GM12892 (cell line): Measurements from ENCODE around the gene AP3S2.
"Not testable (repeated sequence)": the region's sequence is repeated elsewhere in the genome, so short reads cannot be mapped to it uniquely, and the experiment has no call there.

Experiments used
- DNase-seq: peaks from one replicate; pipeline ENCODE4 v3.0.0; 2011; ENCODE audit not compliant: insufficient read length
- FAIRE-seq: peaks from 2 replicates; lab custom pipeline; 2011; peaks lifted over from hg19 to GRCh38; lab: Jason Lieb, UNC
- POLR2A ChIP-seq: IDR thresholded peaks from 2 replicates; pipeline ENCODE4 v1.6.1; 2011; ENCODE audit warnings: low read depth, low read length, control low read depth
- POLR2AphosphoS5 ChIP-seq: IDR thresholded peaks from 2 replicates; pipeline ENCODE4 v1.6.1; 2011; ENCODE audit warnings: low read depth, low read length, control low read depth
- TAF1 ChIP-seq: IDR thresholded peaks from 2 replicates; pipeline ENCODE4 v1.6.1; 2011; ENCODE audit warnings: low read depth, mild to moderate bottlenecking, control low read depth, low read length, borderline replicate concordance

AP3S2 gene

DNA sequence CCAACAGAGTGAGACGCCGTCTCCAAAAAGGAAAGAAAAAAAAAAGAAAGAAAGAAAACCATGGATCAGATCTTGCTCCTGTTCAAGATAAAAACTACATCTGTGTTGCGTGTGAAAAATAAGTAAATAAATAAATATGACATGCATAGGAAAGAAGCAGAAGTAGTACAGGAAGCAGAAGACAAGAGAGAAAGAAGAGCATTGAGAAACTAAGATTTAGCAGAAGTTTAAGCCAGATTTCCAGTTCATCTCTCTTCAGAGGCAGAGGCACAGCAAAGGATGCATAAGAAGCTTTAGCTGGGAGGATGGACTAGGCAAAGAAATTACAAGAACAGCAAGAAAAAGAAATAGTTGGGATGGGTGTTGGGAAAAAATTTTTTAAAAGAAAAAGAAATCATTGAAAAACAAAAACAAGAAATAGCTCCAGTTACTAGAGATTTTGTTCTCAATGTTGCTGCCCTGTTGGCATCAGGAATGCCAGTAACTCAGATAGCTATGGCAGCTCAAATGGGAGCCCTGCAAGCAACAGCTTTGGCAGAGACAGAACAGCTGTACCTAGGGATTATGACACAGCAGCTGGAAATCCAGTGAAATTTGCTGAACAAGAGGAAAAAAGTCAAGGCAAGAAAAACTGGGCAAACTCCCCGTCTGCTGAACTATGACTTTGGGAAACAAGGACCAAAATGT, 17.3 kb downstream of the AP3S2 start:
- no peak for FAIRE-seq
- no peak for DNase-seq
- no peak for TF ChIP-seq TAF1
- no peak for TF ChIP-seq POLR2AphosphoS5

DNA sequence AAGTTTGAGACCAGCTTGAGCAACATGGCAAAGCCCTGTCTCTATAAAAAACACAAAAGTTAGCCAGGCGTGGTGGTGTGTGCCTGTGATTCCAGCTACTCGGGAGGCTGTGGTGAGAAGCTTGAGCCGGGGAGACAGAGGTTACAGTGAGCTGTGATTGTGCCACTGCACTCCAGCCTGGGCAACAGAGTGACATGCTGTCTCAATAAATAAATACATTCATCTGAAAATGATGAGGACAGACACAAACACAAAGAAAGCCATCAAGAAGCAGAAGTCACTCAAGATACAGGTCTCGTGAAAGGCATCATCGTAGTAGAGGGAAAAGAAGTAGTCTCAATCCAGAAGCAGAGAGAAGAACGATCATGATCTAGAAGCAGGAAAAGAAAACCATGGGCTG, 18.1 kb downstream of the AP3S2 start:
- no peak for DNase-seq
- no peak for FAIRE-seq
- no peak for TF ChIP-seq TAF1
- no peak for TF ChIP-seq POLR2AphosphoS5
- no peak for TF ChIP-seq POLR2A

- DNase-seq (peak; percentile 63), FAIRE-seq (peak; percentile 90)
- no peak for TF ChIP-seq POLR2AphosphoS5
- TF ChIP-seq POLR2A: no peak
- TF ChIP-seq TAF1: no peak
Observed at GRCh38 chr15:89874926-89875564, 18.7 kb downstream of the AP3S2 start.

DNA sequence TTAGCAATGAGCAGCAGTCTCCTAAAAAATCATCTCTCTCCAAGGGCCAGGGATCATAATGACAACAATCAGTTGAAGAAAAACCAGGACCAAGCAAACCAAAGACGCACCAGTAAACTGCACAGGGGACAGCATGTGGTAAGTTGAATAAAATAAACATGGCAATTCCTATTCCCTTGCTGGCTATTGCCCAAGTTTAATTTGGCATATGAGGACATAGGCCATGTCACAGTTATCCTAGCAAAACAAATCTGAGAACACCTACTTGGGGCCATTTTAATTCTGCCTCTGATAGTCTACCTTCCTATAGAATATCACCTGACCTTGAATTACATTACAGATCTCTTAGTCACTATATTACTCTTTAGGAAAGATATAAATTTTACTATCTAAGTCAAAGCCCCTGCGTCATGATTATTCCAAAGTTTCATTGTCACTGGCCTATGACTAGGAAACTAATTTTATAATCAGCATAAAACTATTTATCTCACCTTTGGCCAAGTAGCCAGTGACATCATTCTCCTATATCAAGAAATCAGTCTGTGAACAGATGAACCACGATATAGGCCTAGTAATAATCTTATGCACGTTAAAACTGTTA, 23.0 kb downstream of the AP3S2 start:
- TF ChIP-seq POLR2A (no peak), POLR2AphosphoS5 (no peak), TAF1 (no peak)
- no peak for FAIRE-seq
- DNase-seq: no peak

GRCh38 chr15:89870006-89870405, 23.8 kb downstream of the AP3S2 start:
- DNase-seq (no peak), FAIRE-seq (no peak)
- TF ChIP-seq POLR2AphosphoS5 (no peak), POLR2A (no peak), TAF1 (no peak)

GRCh38 chr15:89869490-89869889, 24.3 kb downstream of the AP3S2 start:
- DNase-seq, FAIRE-seq: not testable (repeated sequence)

GRCh38 chr15:89864958-89865739, 28.6 kb downstream of the AP3S2 start:
- TF ChIP-seq TAF1: no peak
- TF ChIP-seq POLR2A: no peak
- FAIRE-seq: no peak
- DNase-seq: no peak

DNA sequence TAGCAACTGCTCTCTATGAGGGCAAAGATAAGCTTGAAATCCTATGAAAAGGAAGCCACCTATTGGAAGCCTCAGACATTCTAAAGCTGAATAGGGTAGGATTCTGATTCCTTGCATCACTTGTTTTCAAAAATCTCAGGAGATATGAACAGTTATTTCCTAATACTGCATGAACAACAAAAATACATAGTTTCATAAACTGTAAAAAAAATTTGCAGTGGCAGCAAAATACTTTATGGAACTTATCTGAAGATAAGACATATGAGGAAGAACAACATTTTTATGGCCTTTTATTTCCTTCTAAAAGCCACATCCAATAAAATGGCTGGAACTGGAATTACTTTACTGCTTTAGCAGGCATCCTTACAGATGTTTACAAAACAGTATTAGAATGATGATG, 29.9 kb downstream of the AP3S2 start:
- no peak for TF ChIP-seq POLR2A
- no peak for TF ChIP-seq TAF1
- TF ChIP-seq POLR2AphosphoS5: no peak
- FAIRE-seq (no peak), DNase-seq (no peak)

DNA sequence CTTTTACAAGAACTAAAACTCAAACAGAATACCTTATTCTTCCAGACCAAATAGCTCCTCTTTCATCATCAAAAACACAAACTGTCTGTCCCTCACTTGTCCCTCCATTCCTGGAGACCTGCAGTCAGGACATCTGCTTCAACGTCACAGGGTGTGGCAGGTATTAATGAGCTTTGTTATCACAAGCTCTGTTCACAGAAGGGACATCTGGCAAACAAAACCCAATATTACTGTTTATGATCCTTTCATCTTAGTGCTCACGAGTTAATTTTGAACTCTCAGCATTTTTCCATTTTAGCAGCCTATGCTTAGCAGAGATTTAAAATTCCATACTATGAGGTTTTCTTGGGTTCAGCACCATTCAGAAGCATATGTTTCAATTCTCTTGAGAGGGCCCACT, 32.9 kb downstream of the AP3S2 start:
- DNase-seq (no peak), FAIRE-seq (no peak)
- TF ChIP-seq TAF1: no peak
- TF ChIP-seq POLR2A: no peak
- no peak for TF ChIP-seq POLR2AphosphoS5

DNA sequence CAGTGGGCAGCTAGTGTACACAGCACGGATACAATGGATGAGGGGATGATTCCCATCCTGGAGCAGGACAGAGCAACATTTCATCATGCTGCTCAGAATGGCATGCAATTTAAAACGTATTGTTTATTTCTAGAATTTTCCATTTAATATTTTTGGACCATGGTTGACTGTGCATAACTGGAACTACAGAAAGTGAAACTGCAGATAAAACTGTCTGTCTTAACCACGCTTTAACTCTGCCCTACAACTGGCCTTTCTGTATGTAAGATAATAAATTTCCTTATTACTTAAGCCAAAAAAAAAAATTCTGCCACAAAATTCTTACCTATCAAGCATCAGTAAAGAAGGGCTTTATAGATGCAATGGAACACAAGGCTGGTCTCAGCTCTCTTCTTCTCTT, 33.4 kb downstream of the AP3S2 start:
- TF ChIP-seq TAF1: no peak
- TF ChIP-seq POLR2A: no peak
- no peak for DNase-seq
- no peak for FAIRE-seq

- DNase-seq (no peak), FAIRE-seq (no peak)
- no peak for TF ChIP-seq POLR2A
- no peak for TF ChIP-seq POLR2AphosphoS5
- TF ChIP-seq TAF1: no peak
Observed at GRCh38 chr15:89858661-89859458, 34.9 kb downstream of the AP3S2 start.

- DNase-seq (no peak), FAIRE-seq (no peak)
- TF ChIP-seq TAF1: no peak
Observed at GRCh38 chr15:89857673-89858072, 36.1 kb downstream of the AP3S2 start.

DNA sequence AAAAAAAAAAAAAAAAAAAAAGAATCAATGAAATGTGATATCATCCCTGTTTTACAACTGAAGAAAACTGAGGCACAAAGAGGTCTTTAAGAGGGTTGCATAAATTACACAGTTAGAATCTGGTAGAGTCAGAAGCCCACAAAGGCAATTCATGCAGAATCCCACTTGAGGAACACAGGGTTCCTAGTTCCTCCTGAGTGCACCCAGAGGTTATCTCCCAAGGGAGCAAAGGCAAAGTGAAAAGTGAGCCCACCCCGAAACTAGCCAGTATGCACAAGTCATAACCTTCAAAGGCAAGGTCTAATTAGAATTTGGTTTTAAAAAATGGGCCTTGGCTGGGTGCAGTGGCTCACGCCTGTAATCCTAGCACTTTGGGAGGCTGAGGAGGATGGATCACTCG, 37.8 kb downstream of the AP3S2 start:
- FAIRE-seq (no peak), DNase-seq (no peak)
- TF ChIP-seq POLR2AphosphoS5 (no peak), TAF1 (no peak), POLR2A (no peak)

DNA sequence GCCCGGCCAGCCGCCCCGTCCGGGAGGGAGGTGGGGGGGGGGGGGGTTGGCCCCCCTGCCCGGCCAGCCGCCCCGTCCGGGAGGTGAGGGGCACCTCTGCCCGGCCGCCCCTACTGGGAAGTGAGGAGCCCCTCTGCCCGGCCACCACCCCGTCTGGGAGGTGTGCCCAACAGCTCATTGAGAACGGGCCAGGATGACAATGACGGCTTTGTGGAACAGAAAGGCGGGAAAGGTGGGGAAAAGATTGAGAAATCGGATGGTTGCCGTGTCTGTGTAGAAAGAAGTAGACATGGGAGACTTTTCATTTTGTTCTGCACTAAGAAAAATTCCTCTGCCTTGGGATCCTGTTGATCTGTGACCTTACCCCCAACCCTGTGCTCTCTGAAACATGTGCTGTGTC, 38.9 kb downstream of the AP3S2 start:
- DNase-seq, FAIRE-seq: not testable (repeated sequence)
